Liver (tissue), 9 donors: ENCODE data around the gene CSRP1. TPM values are rescaled to one million over a fixed set of nuclear protein-coding genes. Genes with fewer than 3 reads are reported as not detected.

ENCODE experiments used
- DNase-seq: peaks from one replicate; pipeline ENCODE4 v3.0.0-alpha.2; 2017; ENCODE audit warnings: low spot score
- H3K27ac ChIP-seq, 2 donors: one replicate each; pipeline ENCODE4 v1.7.0; 2013; ENCODE audit warnings: inconsistent platforms in 2 of 2, low read length in 2 of 2, control low read depth in 1 of 2, low read depth in 1 of 2, mild to moderate bottlenecking in 1 of 2
- H3K27me3 ChIP-seq, 4 donors: one replicate each; pipeline versions ENCODE4 v1.6.1 to v1.7.0; 2013; ENCODE audit warnings: low read length in 3 of 4, inconsistent platforms in 1 of 4, mild to moderate bottlenecking in 1 of 4, moderate library complexity in 1 of 4; ENCODE audit not compliant: control insufficient read depth in 4 of 4, insufficient read depth in 4 of 4
- H3K36me3 ChIP-seq, 4 donors: one replicate each; pipeline versions ENCODE4 v1.6.1 to v1.7.0; 2013; ENCODE audit warnings: low read length in 3 of 4, mild to moderate bottlenecking in 3 of 4, low read depth in 1 of 4, moderate library complexity in 1 of 4; ENCODE audit not compliant: control insufficient read depth in 4 of 4, insufficient read depth in 3 of 4
- H3K4me1 ChIP-seq, 4 donors: one replicate each; pipeline versions ENCODE4 v1.6.1 to v1.7.0; 2013; ENCODE audit warnings: low read length in 3 of 4, mild to moderate bottlenecking in 3 of 4, moderate library complexity in 1 of 4; ENCODE audit not compliant: control insufficient read depth in 4 of 4, insufficient read depth in 4 of 4
- H3K4me3 ChIP-seq, 3 donors: one replicate each; pipeline versions ENCODE4 v1.6.1 to v1.7.0; 2013; ENCODE audit warnings: low read length in 3 of 3, control low read depth in 1 of 3, low read depth in 1 of 3, mild to moderate bottlenecking in 1 of 3
- H3K9ac ChIP-seq, 2 donors: one replicate each; pipeline ENCODE4 v1.7.0; 2013; ENCODE audit warnings: low read length in 2 of 2, mild to moderate bottlenecking in 2 of 2, moderate library complexity in 2 of 2, control low read depth in 1 of 2, low read depth in 1 of 2
- H3K9me3 ChIP-seq, 4 donors: one replicate each; pipeline versions ENCODE4 v1.6.1 to v1.7.0; 2013; ENCODE audit warnings: low read length in 3 of 4; ENCODE audit not compliant: control insufficient read depth in 4 of 4
- EGR1 ChIP-seq, 2 donors: IDR thresholded peaks; 2 replicates each; pipeline ENCODE4 v1.6.1; 2016 to 2018; ENCODE audit warnings: antibody characterized with exemption in 2 of 2, low read depth in 2 of 2
- FOXA2 ChIP-seq: IDR thresholded peaks from 2 replicates; pipeline ENCODE4 v1.6.1; 2016; ENCODE audit warnings: antibody characterized with exemption
- HNF4G ChIP-seq: IDR thresholded peaks from 2 replicates; pipeline ENCODE4 v1.6.1; 2016; ENCODE audit warnings: antibody characterized with exemption
- JUND ChIP-seq, 2 donors: IDR thresholded peaks; 2 replicates each; pipeline ENCODE4 v1.6.1; 2016; ENCODE audit warnings: antibody characterized with exemption in 2 of 2
- NR2F2 ChIP-seq: IDR thresholded peaks from 2 replicates; pipeline ENCODE4 v1.6.1; 2016; ENCODE audit warnings: antibody characterized with exemption
- RAD21 ChIP-seq, 2 donors: IDR thresholded peaks; 2 replicates each; pipeline ENCODE4 v1.6.1; 2016; ENCODE audit warnings: antibody characterized with exemption in 2 of 2, mild to moderate bottlenecking in 2 of 2
- RXRA ChIP-seq, 2 donors: IDR thresholded peaks; 2 replicates each; pipeline ENCODE4 v1.6.1; 2017 to 2018; ENCODE audit warnings: antibody characterized with exemption in 2 of 2, mild to moderate bottlenecking in 1 of 2
- WGBS: extraction: QIAGEN DNeasy Blood & Tissue Kit; methylation state at CpG from one replicate; pipeline ENCODE4 v1.1.7; 2013; 5-methylcytosine and 5-hydroxymethylcytosine counted together
- polyA plus RNA-seq, 2 donors: library from polyadenylated mRNA; stranded (reverse) in 1 of 2; unstranded in 1 of 2; fragments of 200-250 nt in 1 of 2; fragments of >200 nt in 1 of 2; fragmentation: Nextera tagmentation in 1 of 2; extraction: Ambion mirVana in 1 of 2; gene quantifications; one replicate each; pipeline versions ENCODE4 v1.2.1 to v1.2.3, GENCODE V29; 2013 to 2015
- total RNA-seq, 2 donors: library from RNA; depleted of rRNA; stranded (reverse); fragments of >200 nt; gene quantifications; one replicate each; pipeline ENCODE4 v1.2.3, GENCODE V29; 2014
- TF ChIP-seq, protein P1 (sequence below): fragments of 150-350 bp; IDR thresholded peaks from 2 replicates; pipeline ENCODE4 v1.5.1; 2017; ENCODE audit warnings: improper control_type of control experiment, low read depth, low read length; ENCODE audit not compliant: missing input control
- TF ChIP-seq, protein P2 (sequence below): IDR thresholded peaks from 2 replicates; pipeline ENCODE4 v1.6.1; 2016; ENCODE audit warnings: antibody characterized with exemption, mild to moderate bottlenecking
- TF ChIP-seq, protein P3 (sequence below): IDR thresholded peaks from 2 replicates; pipeline ENCODE4 v1.6.1; 2016; ENCODE audit warnings: antibody characterized with exemption
- TF ChIP-seq, protein P4 (sequence below): IDR thresholded peaks from 2 replicates; pipeline ENCODE4 v1.6.1; 2016; ENCODE audit warnings: antibody characterized with exemption
- donor health status: healthy.
- donor health status: healthy.
- donor health status: healthy.
- donor health status: healthy.
- donor health status: healthy.

CSRP1 gene
- total and polyA plus RNA-seq, 4 donors: 42.7 to 96.9 (median 68.3) TPM

DNA sequence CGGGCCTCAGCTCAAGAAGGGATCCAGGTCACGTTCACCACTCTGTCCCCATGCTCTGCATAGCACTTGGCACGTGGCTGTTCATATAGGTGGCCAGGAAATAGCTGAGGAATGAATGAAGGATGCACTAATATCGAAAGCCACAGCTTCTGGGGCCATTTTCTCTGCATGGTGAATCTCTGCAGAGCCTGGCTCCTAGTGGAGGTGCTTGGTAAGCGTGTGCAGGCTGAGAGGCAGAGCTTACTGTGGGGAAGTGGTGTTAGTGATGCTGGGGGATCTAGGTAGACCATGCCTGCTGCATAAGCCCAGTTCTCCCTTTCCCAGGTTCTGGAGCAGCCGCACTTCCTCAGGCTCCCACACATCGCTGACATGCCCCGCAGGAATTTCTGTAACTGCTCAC, 8.3 kb downstream of the CSRP1 start:
- Histone ChIP-seq H3K36me3 (peaks cover 3 to 13% (median 4%) of the 10 kb centered on the region in 4 donors), H3K4me1 (peaks cover 28 to 94% (median 85%) of the 10 kb centered on the region in 4 donors), H3K27ac (peak overlapping the region in 1 of 2 donors; percentile 6), H3K9me3 (no peaks in the 10 kb centered on the region), H3K9ac (no peak overlapping the region), H3K4me3 (no peak overlapping the region), H3K27me3 (no peaks in the 10 kb centered on the region)
- 90% methylated on average over 8 of the region's 8 CpGs for WGBS
- no peak for DNase-seq
- TF ChIP-seq, protein P1, sequence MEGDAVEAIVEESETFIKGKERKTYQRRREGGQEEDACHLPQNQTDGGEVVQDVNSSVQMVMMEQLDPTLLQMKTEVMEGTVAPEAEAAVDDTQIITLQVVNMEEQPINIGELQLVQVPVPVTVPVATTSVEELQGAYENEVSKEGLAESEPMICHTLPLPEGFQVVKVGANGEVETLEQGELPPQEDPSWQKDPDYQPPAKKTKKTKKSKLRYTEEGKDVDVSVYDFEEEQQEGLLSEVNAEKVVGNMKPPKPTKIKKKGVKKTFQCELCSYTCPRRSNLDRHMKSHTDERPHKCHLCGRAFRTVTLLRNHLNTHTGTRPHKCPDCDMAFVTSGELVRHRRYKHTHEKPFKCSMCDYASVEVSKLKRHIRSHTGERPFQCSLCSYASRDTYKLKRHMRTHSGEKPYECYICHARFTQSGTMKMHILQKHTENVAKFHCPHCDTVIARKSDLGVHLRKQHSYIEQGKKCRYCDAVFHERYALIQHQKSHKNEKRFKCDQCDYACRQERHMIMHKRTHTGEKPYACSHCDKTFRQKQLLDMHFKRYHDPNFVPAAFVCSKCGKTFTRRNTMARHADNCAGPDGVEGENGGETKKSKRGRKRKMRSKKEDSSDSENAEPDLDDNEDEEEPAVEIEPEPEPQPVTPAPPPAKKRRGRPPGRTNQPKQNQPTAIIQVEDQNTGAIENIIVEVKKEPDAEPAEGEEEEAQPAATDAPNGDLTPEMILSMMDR: no peak
- TF ChIP-seq, protein P2, sequence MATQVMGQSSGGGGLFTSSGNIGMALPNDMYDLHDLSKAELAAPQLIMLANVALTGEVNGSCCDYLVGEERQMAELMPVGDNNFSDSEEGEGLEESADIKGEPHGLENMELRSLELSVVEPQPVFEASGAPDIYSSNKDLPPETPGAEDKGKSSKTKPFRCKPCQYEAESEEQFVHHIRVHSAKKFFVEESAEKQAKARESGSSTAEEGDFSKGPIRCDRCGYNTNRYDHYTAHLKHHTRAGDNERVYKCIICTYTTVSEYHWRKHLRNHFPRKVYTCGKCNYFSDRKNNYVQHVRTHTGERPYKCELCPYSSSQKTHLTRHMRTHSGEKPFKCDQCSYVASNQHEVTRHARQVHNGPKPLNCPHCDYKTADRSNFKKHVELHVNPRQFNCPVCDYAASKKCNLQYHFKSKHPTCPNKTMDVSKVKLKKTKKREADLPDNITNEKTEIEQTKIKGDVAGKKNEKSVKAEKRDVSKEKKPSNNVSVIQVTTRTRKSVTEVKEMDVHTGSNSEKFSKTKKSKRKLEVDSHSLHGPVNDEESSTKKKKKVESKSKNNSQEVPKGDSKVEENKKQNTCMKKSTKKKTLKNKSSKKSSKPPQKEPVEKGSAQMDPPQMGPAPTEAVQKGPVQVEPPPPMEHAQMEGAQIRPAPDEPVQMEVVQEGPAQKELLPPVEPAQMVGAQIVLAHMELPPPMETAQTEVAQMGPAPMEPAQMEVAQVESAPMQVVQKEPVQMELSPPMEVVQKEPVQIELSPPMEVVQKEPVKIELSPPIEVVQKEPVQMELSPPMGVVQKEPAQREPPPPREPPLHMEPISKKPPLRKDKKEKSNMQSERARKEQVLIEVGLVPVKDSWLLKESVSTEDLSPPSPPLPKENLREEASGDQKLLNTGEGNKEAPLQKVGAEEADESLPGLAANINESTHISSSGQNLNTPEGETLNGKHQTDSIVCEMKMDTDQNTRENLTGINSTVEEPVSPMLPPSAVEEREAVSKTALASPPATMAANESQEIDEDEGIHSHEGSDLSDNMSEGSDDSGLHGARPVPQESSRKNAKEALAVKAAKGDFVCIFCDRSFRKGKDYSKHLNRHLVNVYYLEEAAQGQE: no peak
- TF ChIP-seq RAD21 (IDR thresholded peaks at IDR 0.05) (no peak), HNF4G (no peak), JUND (IDR thresholded peaks at IDR 0.05) (no peak), EGR1 (IDR thresholded peaks at IDR 0.05; ENCODE audit: low read depth in 2 of 2) (no peak), NR2F2 (no peak)

DNA sequence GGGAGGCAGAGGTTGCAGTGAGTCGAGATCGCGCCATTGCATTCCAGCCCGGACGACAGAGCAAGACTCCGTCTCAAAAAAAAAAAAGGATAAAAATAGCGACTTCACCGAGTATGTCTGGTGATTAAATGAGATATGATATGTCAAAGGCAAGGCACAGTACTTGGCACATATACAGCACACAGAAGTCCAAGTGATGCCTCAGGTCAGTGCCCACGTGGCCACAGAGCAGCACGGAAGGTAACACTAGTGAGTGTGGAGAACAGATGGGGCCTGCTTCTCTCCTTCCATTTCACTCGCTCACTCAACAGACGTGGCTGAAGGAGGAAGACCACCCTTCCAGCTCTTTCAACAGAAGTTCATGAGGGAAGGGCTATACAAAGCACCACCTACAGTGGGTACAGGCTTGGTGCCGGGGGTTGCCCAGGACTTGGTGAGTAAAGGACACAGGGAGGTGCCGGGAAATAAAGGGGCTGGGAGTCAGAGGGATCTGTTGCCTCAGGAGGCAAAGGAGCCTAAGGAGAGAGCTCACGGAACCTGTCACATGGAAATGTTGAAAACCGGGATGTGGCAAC, 8.9 kb downstream of the CSRP1 start:
- no peaks in the 10 kb centered on the region for H3K27me3 ChIP-seq
- DNase-seq: no peak
- H3K9me3 ChIP-seq: no peaks in the 10 kb centered on the region
- no peak for TF ChIP-seq RXRA (IDR thresholded peaks at IDR 0.05)
- TF ChIP-seq FOXA2: no peak
- TF ChIP-seq, protein P3, sequence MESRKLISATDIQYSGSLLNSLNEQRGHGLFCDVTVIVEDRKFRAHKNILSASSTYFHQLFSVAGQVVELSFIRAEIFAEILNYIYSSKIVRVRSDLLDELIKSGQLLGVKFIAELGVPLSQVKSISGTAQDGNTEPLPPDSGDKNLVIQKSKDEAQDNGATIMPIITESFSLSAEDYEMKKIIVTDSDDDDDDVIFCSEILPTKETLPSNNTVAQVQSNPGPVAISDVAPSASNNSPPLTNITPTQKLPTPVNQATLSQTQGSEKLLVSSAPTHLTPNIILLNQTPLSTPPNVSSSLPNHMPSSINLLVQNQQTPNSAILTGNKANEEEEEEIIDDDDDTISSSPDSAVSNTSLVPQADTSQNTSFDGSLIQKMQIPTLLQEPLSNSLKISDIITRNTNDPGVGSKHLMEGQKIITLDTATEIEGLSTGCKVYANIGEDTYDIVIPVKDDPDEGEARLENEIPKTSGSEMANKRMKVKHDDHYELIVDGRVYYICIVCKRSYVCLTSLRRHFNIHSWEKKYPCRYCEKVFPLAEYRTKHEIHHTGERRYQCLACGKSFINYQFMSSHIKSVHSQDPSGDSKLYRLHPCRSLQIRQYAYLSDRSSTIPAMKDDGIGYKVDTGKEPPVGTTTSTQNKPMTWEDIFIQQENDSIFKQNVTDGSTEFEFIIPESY: no peak
- TF ChIP-seq, protein P4, sequence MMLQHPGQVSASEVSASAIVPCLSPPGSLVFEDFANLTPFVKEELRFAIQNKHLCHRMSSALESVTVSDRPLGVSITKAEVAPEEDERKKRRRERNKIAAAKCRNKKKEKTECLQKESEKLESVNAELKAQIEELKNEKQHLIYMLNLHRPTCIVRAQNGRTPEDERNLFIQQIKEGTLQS: no peak
- peak overlapping the region in 1 of 2 donors; percentile 6 for H3K27ac ChIP-seq
- WGBS: 84% methylated on average over 16 of the region's 16 CpGs
- peaks cover 3 to 13% (median 4%) of the 10 kb centered on the region in 4 donors for H3K36me3 ChIP-seq
- no peak overlapping the region for H3K9ac ChIP-seq
- H3K4me3 ChIP-seq: no peak overlapping the region
- H3K4me1 ChIP-seq: peaks cover 27 to 91% (median 80%) of the 10 kb centered on the region in 4 donors
